IPS DF 6.9 (cell line): Measurements from ENCODE around the gene SLC22A5.

Experiments
- DNase-seq: peaks from one replicate; pipeline ENCODE4 v3.0.0-alpha.2; 2013; ENCODE audit warnings: low read depth, low spot score
- H3K27ac ChIP-seq: one replicate; pipeline ENCODE4 v1.5.1; 2013; ENCODE audit warnings: low read length, control low read depth
- H3K27me3 ChIP-seq: 2 replicates; pipeline ENCODE4 v1.6.1; 2013; ENCODE audit warnings: mild to moderate bottlenecking, low read length; ENCODE audit not compliant: control insufficient read depth, insufficient read depth
- H3K36me3 ChIP-seq: 2 replicates; pipeline ENCODE4 v1.6.1; 2013; ENCODE audit warnings: low read length; ENCODE audit not compliant: control insufficient read depth, insufficient read depth
- H3K4me1 ChIP-seq: 2 replicates; pipeline ENCODE4 v1.6.1; 2013; ENCODE audit warnings: low read length; ENCODE audit not compliant: control insufficient read depth, insufficient read depth
- H3K4me3 ChIP-seq: 2 replicates; pipeline ENCODE4 v1.5.1; 2013; ENCODE audit warnings: mild to moderate bottlenecking, low read length
- H3K9me3 ChIP-seq: 2 replicates; pipeline ENCODE4 v1.6.1; 2013; ENCODE audit warnings: low read length, inconsistent platforms; ENCODE audit not compliant: control insufficient read depth, insufficient read depth
- WGBS: extraction: QIAGEN DNeasy Blood & Tissue Kit; methylation state at CpG from one replicate; pipeline ENCODE4 v1.1.7; 2013; ENCODE audit warnings: mixed read lengths, missing lambda C conversion rate; ENCODE audit not compliant: insufficient read length, insufficient coverage; 5-methylcytosine and 5-hydroxymethylcytosine counted together

The SLC22A5 gene

GRCh38 chr5:132428484-132429462, 59.3 kb downstream of the SLC22A5 start:
- Histone ChIP-seq H3K4me1 (no peaks in the 10 kb centered on the region), H3K27ac (no peak overlapping the region), H3K4me3 (no peak overlapping the region), H3K27me3 (no peaks in the 10 kb centered on the region), H3K9me3 (no peaks in the 10 kb centered on the region), H3K36me3 (no peaks in the 10 kb centered on the region)
- DNase-seq: no peak
- WGBS: no CpG with 5 or more reads among the region's 9 CpGs

- Histone ChIP-seq H3K36me3 (no peaks in the 10 kb centered on the region), H3K4me1 (no peaks in the 10 kb centered on the region), H3K9me3 (no peaks in the 10 kb centered on the region), H3K27me3 (no peaks in the 10 kb centered on the region), H3K4me3 (no peak overlapping the region), H3K27ac (no peak overlapping the region)
- DNase-seq: no peak
- no CpG with 5 or more reads among the region's 6 CpGs for WGBS
These were observed 60.2 kb downstream of the SLC22A5 start for GRCh38 chr5:132429463-132430440.

- no peak overlapping the region for H3K27ac ChIP-seq
- WGBS: no CpG with 5 or more reads among the region's 3 CpGs
- no peaks in the 10 kb centered on the region for H3K9me3 ChIP-seq
- H3K36me3 ChIP-seq: no peaks in the 10 kb centered on the region
- H3K4me1 ChIP-seq: no peaks in the 10 kb centered on the region
- H3K4me3 ChIP-seq: no peak overlapping the region
- DNase-seq: no peak
- no peaks in the 10 kb centered on the region for H3K27me3 ChIP-seq
These were observed 61.2 kb downstream of the SLC22A5 start for GRCh38 chr5:132430746-132431145.

GRCh38 chr5:132431632-132432031, 62.1 kb downstream of the SLC22A5 start:
- no peaks in the 10 kb centered on the region for H3K4me1 ChIP-seq
- no peak overlapping the region for H3K4me3 ChIP-seq
- H3K27ac ChIP-seq: no peak overlapping the region
- DNase-seq: no peak
- no peaks in the 10 kb centered on the region for H3K27me3 ChIP-seq
- H3K9me3 ChIP-seq: no peaks in the 10 kb centered on the region
- WGBS: no CpG with 5 or more reads among the region's 4 CpGs
- no peaks in the 10 kb centered on the region for H3K36me3 ChIP-seq

GRCh38 chr5:132433141-132433540, 63.6 kb downstream of the SLC22A5 start:
- no peaks in the 10 kb centered on the region for H3K27me3 ChIP-seq
- H3K36me3 ChIP-seq: no peaks in the 10 kb centered on the region
- no CpG with 5 or more reads among the region's 6 CpGs for WGBS
- peaks cover 2% of the 10 kb centered on the region; the same call in 1 of the 2 replicates for H3K4me1 ChIP-seq
- no peak overlapping the region for H3K4me3 ChIP-seq
- no peak overlapping the region for H3K27ac ChIP-seq
- no peaks in the 10 kb centered on the region for H3K9me3 ChIP-seq
- no peak for DNase-seq

- no peaks in the 10 kb centered on the region for H3K36me3 ChIP-seq
- no peak overlapping the region for H3K27ac ChIP-seq
- no CpG with 5 or more reads among the region's 12 CpGs for WGBS
These were observed 65.1 kb downstream of the SLC22A5 start for GRCh38 chr5:132434416-132435286.

GRCh38 chr5:132435447-132435846, 65.9 kb downstream of the SLC22A5 start:
- no CpG with 5 or more reads among the region's 2 CpGs for WGBS
- Histone ChIP-seq H3K27ac (no peak overlapping the region), H3K36me3 (no peaks in the 10 kb centered on the region), H3K27me3 (no peaks in the 10 kb centered on the region), H3K9me3 (no peaks in the 10 kb centered on the region), H3K4me3 (no peak overlapping the region), H3K4me1 (peaks cover 2% of the 10 kb centered on the region; the same call in 1 of the 2 replicates)
- no peak for DNase-seq

More at GRCh38 chr5:132434416-132435286, 65.1 kb downstream of the SLC22A5 start:
- no peaks in the 10 kb centered on the region for H3K9me3 ChIP-seq
- DNase-seq: no peak
- peaks cover 2% of the 10 kb centered on the region; the same call in 1 of the 2 replicates for H3K4me1 ChIP-seq
- no peak overlapping the region for H3K4me3 ChIP-seq
- no peaks in the 10 kb centered on the region for H3K27me3 ChIP-seq

GRCh38 chr5:132435886-132436285, 66.4 kb downstream of the SLC22A5 start:
- Histone ChIP-seq H3K4me3 (no peak overlapping the region), H3K4me1 (peaks cover 2% of the 10 kb centered on the region; the same call in 1 of the 2 replicates), H3K9me3 (no peaks in the 10 kb centered on the region), H3K27ac (no peak overlapping the region), H3K27me3 (no peaks in the 10 kb centered on the region), H3K36me3 (no peaks in the 10 kb centered on the region)
- no peak for DNase-seq
- no CpG with 5 or more reads among the region's 2 CpGs for WGBS

- Histone ChIP-seq H3K36me3 (no peaks in the 10 kb centered on the region), H3K27ac (no peak overlapping the region), H3K4me3 (no peak overlapping the region), H3K27me3 (no peaks in the 10 kb centered on the region), H3K9me3 (no peaks in the 10 kb centered on the region), H3K4me1 (peaks cover 2% of the 10 kb centered on the region; the same call in 1 of the 2 replicates)
- no peak for DNase-seq
- WGBS: no CpG with 5 or more reads among the region's 3 CpGs
These were observed 67.4 kb downstream of the SLC22A5 start for GRCh38 chr5:132436936-132437335.
